ENCODE data around the gene SERPINA5.

DNA sequence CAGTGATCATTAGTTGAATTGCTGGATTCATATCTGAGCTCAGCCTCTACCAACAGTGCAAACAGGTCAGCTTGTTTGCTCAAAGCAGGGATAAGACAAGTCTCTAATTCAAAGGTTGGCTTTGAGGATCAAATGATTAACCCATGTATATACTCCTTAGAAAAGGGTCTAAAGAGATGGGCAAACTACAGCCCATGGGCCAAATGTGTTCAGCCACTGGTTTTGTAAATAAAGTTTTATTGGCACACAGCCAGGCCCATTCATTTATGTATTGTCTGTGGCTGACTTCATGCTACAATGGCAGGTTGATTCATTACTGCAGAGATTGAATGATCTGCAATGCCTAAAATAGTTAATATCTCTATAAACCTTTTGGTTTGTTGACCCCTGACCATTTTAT, 16.8 kb upstream of the SERPINA5 start:
- TF ChIP-seq GATA2 (IDR thresholded peaks at IDR 0.05; ENCODE audit: low read depth, low read length) (no peak), GATA3 (IDR thresholded peaks at IDR 0.05; ENCODE audit: low read depth, low read length) (no peak)
